Purkinje cell (primary cell): ENCODE data around the gene BIRC5. TPM values are rescaled to one million over a fixed set of nuclear protein-coding genes. Genes with fewer than 3 reads are reported as not detected.

Experiments used
- polyA plus RNA-seq: library from polyadenylated mRNA; unstranded; fragments of >200 nt; fragmentation: Nextera tagmentation; gene quantifications from 2 replicates; pipeline ENCODE4 v1.2.1, GENCODE V29; 2014

The BIRC5 gene
- 0.51 TPM in 1 of 2 replicates, not detected in the other for polyA plus RNA-seq

GRCh38 chr17:78214016-78214705 is at the start of gene BIRC5:
Gene BIRC5, plus strand, starts transcription at chr17:78214253. Its CDS starts 64 bp downstream, at chr17:78214317.

GRCh38 chr17:78168242-78168902 is 45.7 kb upstream of the BIRC5 start, which contains the start of gene SYNGR2:
Gene SYNGR2, plus strand, starts transcription at chr17:78168581. Its CDS starts 36 bp downstream, at chr17:78168617.

GRCh38 chr17:78186692-78187595 is 27.1 kb upstream of the BIRC5 start, which contains the start of the genes AFMID and TK1:
Gene AFMID, plus strand, starts transcription at chr17:78187362. Its CDS starts 9 bp downstream, at chr17:78187371.
Gene TK1, minus strand, starts transcription at chr17:78187052. Its CDS starts 58 bp downstream, at chr17:78186994.

GRCh38 chr17:78230996-78231935 is 17.2 kb downstream of the BIRC5 start, which contains the start of gene TMEM235:
Gene TMEM235, plus strand, starts transcription at chr17:78231631. Its CDS starts 393 bp downstream, at chr17:78232024.

Other genes starting within 250 kb of the BIRC5 start
- gene TMC6, start 85.5 kb upstream of the BIRC5 start, polyA plus RNA-seq: not detected in 2 replicates
- not detected in 2 replicates for gene TMC8, start 83.5 kb upstream of the BIRC5 start, polyA plus RNA-seq
- not detected in 2 replicates for gene C17orf99, start 67.9 kb upstream of the BIRC5 start, polyA plus RNA-seq
- gene SYNGR2, start 45.7 kb upstream of the BIRC5 start, polyA plus RNA-seq: 2.4 TPM in 1 of 2 replicates, not detected in the other
- 1.0 and 1.1 TPM in 2 replicates for gene TK1, start 27.2 kb upstream of the BIRC5 start, polyA plus RNA-seq
- gene AFMID, start 26.9 kb upstream of the BIRC5 start, polyA plus RNA-seq: 37.2 and 49.1 TPM in 2 replicates
- gene TMEM235, start 17.4 kb downstream of the BIRC5 start, polyA plus RNA-seq: not detected in 2 replicates
- gene SOCS3, start 145.8 kb downstream of the BIRC5 start, polyA plus RNA-seq: not detected in 2 replicates
- 8.0 TPM in 2 replicates for gene PGS1, start 164.4 kb downstream of the BIRC5 start, polyA plus RNA-seq